GM23248 (cell line): ENCODE results near the gene PAIP2B. TPM values are rescaled to one million over a fixed set of nuclear protein-coding genes. Genes with fewer than 3 reads are reported as not detected.

ENCODE experiments used
- DNase-seq: peaks from one replicate; pipeline ENCODE4 v3.0.0-alpha.2; 2015
- H2AFZ ChIP-seq: fragments of 200-600 bp; sonication (generic); 2 replicates; pipeline ENCODE4 v1.6.1; 2016; ENCODE audit warnings: antibody characterized with exemption
- H3F3A ChIP-seq: fragments of 200-600 bp; sonication (generic); 2 replicates; pipeline ENCODE4 v1.6.1; 2016; ENCODE audit warnings: mild to moderate bottlenecking, antibody characterized with exemption, mixed run types; ENCODE audit not compliant: insufficient read depth
- H3K27ac ChIP-seq: fragments of 200-600 bp; sonication (generic); 2 replicates; pipeline ENCODE4 v1.5.1; 2016; ENCODE audit warnings: mild to moderate bottlenecking
- H3K27me3 ChIP-seq: fragments of 200-600 bp; sonication (generic); replicated peaks from 2 replicates; pipeline ENCODE4 v1.6.1; 2016; ENCODE audit warnings: mild to moderate bottlenecking; ENCODE audit not compliant: insufficient read depth
- H3K36me3 ChIP-seq: fragments of 200-600 bp; sonication (generic); 2 replicates; pipeline ENCODE4 v1.6.1; 2016; ENCODE audit warnings: low read depth, mild to moderate bottlenecking
- H3K4me1 ChIP-seq: fragments of 200-600 bp; sonication (generic); 2 replicates; pipeline ENCODE4 v1.6.1; 2016; ENCODE audit warnings: mild to moderate bottlenecking; ENCODE audit not compliant: insufficient read depth
- H3K4me2 ChIP-seq: fragments of 200-600 bp; sonication (generic); one replicate; pipeline ENCODE4 v1.6.1; 2016; ENCODE audit warnings: mild to moderate bottlenecking; ENCODE audit not compliant: unreplicated experiment
- H3K4me3 ChIP-seq: fragments of 200-600 bp; sonication (generic); 2 replicates; pipeline ENCODE4 v1.5.1; 2016; ENCODE audit warnings: mild to moderate bottlenecking
- H3K79me2 ChIP-seq: fragments of 200-600 bp; sonication (generic); 2 replicates; pipeline ENCODE4 v1.6.1; 2016; ENCODE audit warnings: mild to moderate bottlenecking; ENCODE audit not compliant: insufficient read depth
- H3K9ac ChIP-seq: fragments of 200-600 bp; sonication (generic); 2 replicates; pipeline ENCODE4 v1.6.1; 2016; ENCODE audit warnings: mild to moderate bottlenecking
- H3K9me2 ChIP-seq: fragments of 200-600 bp; sonication (generic); 2 replicates; pipeline ENCODE4 v1.6.1; 2016; ENCODE audit warnings: mixed run types, mild to moderate bottlenecking, moderate library complexity; ENCODE audit not compliant: insufficient read depth
- H3K9me3 ChIP-seq: fragments of 200-600 bp; sonication (generic); one replicate; pipeline ENCODE4 v1.6.1; 2017; ENCODE audit warnings: low read depth
- H4K20me1 ChIP-seq: fragments of 200-600 bp; sonication (generic); 2 replicates; pipeline ENCODE4 v1.6.0; 2016; ENCODE audit not compliant: insufficient read depth
- EZH2 ChIP-seq: fragments of 200-600 bp; sonication (generic); IDR thresholded peaks from 2 replicates; pipeline ENCODE4 v1.6.1; 2018; ENCODE audit warnings: antibody characterized with exemption, mild to moderate bottlenecking; ENCODE audit not compliant: insufficient read depth, poor library complexity, severe bottlenecking
- EZH2phosphoT487 ChIP-seq: fragments of 200-600 bp; sonication (generic); IDR thresholded peaks from 2 replicates; pipeline ENCODE4 v1.6.1; 2018; ENCODE audit warnings: antibody characterized with exemption, moderate library complexity, mild to moderate bottlenecking, low read depth; ENCODE audit not compliant: insufficient read depth
- WGBS, 2 experiments: methylation state at CpG; one replicate each; pipeline ENCODE4 v1.1.6; 2015 to 2017; ENCODE audit warnings: low lambda C conversion rate in 2 of 2, low coverage in 1 of 2; ENCODE audit errors: missing lambda C conversion rate in 2 of 2; 5-methylcytosine and 5-hydroxymethylcytosine counted together
- in situ Hi-C: fragments of 300-500 bp; cut with MboI; formaldehyde crosslinking; loops from 2 replicates; pipeline ENCODE4 v1.15.0; 2020
- polyA plus RNA-seq: library from polyadenylated mRNA; unstranded; fragments of >200 nt; fragmentation: Nextera tagmentation; extraction: Ambion mirVana; gene quantifications from 2 replicates; pipeline ENCODE4 v1.2.1, GENCODE V29; 2016
- small RNA-seq: library from RNA; depleted of rRNA; stranded (forward); fragments of <200 nt; gene quantifications from one replicate; pipeline ENCODE3, GENCODE V24; 2014; ENCODE audit warnings: low read depth, low replicate concordance
- total RNA-seq: library from RNA; depleted of rRNA; stranded (reverse); fragments of >200 nt; shearing (Covaris generic); gene quantifications from 2 replicates; pipeline ENCODE4 v1.2.3, GENCODE V29; 2014; rRNA removed

The PAIP2B gene
- total and polyA plus RNA-seq, 2 experiments from 2014 or later: under 0.01 to 0.10 TPM

DNA sequence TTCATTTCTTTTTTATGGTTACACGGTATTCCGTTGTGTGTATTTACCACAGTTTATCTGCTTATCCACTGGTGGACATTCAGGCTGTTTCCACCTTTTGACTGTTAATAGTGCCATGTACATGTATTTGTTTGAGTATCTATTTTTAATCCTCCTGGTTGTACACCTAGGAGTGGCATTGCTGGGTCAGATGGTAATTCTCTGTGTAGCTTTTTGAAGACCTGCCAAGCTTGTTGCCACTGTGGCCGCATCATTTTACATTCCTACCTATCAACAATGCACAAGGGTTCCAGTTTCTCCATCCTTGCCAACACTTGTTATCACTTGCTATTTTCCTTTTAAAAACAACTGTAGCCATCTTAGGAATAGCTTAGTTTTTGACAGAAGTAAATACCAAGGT lies 83.1 kb downstream of the PAIP2B start:
- no peak for DNase-seq
- H4K20me1 ChIP-seq: no peaks in the 10 kb centered on the region
- H2AFZ ChIP-seq: no peak overlapping the region
- H3K36me3 ChIP-seq: peaks cover 81% of the 10 kb centered on the region
- TF ChIP-seq EZH2 (no peak), EZH2phosphoT487 (no peak)
- H3F3A ChIP-seq: peaks cover 10% of the 10 kb centered on the region
- no peak overlapping the region for H3K4me2 ChIP-seq
- H3K9ac ChIP-seq: no peak overlapping the region
- 85 to 90% methylated on average over 3 of the region's 3 CpGs for WGBS, 2 experiments
- H3K27me3 ChIP-seq: no peaks in the 10 kb centered on the region
- H3K4me3 ChIP-seq: no peak overlapping the region
- H3K79me2 ChIP-seq: 0 out of 2 replicates have a peak, but pooled peaks cover 4% of the 10 kb centered on the region
- H3K27ac ChIP-seq: no peak overlapping the region
- H3K4me1 ChIP-seq: no peaks in the 10 kb centered on the region
- no peaks in the 10 kb centered on the region for H3K9me3 ChIP-seq
- in situ Hi-C loops: no loop called here
- no peaks in the 10 kb centered on the region for H3K9me2 ChIP-seq

DNA sequence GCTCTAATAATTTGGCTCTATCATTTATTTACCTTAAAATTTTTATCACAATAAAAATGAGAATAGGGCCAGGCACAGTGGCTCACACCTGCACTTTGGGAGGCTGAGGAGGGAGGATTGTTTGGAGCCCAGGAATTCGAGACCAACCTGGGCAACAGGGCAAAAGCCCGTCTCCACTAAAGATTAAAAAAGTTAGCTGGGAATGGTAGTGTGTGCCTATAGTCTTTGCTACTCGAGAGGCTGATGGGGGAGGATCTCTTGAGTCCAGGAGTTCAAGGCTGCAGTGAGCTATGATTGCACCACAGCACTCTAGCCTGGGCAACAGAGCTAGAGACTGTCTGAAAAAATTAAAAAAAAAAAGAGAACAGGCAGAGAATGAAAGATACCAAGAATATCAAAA lies 90.7 kb downstream of the PAIP2B start:
- TF ChIP-seq EZH2: no peak
- no peak for TF ChIP-seq EZH2phosphoT487

GRCh38 chr2:71133603-71134002 lies 93.3 kb downstream of the PAIP2B start:
- Histone ChIP-seq H3K27me3 (no peaks in the 10 kb centered on the region), H3K4me1 (peaks cover 19% of the 10 kb centered on the region), H3K9me2 (no peaks in the 10 kb centered on the region), H3K4me2 (no peak overlapping the region), H3K9me3 (no peaks in the 10 kb centered on the region), H3K4me3 (no peak overlapping the region), H3K27ac (no peak overlapping the region), H3K79me2 (peaks cover 71% of the 10 kb centered on the region), H3K9ac (no peak overlapping the region), H4K20me1 (no peaks in the 10 kb centered on the region), H2AFZ (no peak overlapping the region), H3K36me3 (peaks cover 49% of the 10 kb centered on the region), H3F3A (peaks cover 9% of the 10 kb centered on the region; the same call in 1 of the 2 replicates)
- in situ Hi-C loops: no loop called here
- DNase-seq: no peak
- TF ChIP-seq EZH2phosphoT487 (no peak), EZH2 (no peak)

More for the DNA sequence above, 90.7 kb downstream of the PAIP2B start:
- peaks cover 74% of the 10 kb centered on the region for H3K36me3 ChIP-seq
- no peak for DNase-seq
- no peaks in the 10 kb centered on the region for H3K27me3 ChIP-seq
- H2AFZ ChIP-seq: no peak overlapping the region
- H3K79me2 ChIP-seq: peaks cover 57% of the 10 kb centered on the region
- no peak overlapping the region for H3K27ac ChIP-seq
- in situ Hi-C loops: no loop called here
- WGBS, 2 experiments: 75 to 82% methylated on average over 3 of the region's 3 CpGs
- no peaks in the 10 kb centered on the region for H4K20me1 ChIP-seq
- H3K4me2 ChIP-seq: no peak overlapping the region
- peaks cover 15% of the 10 kb centered on the region for H3K4me1 ChIP-seq
- H3K9me2 ChIP-seq: no peaks in the 10 kb centered on the region
- no peaks in the 10 kb centered on the region for H3K9me3 ChIP-seq
- no peak overlapping the region for H3K9ac ChIP-seq
- H3F3A ChIP-seq: no peaks in the 10 kb centered on the region
- no peak overlapping the region for H3K4me3 ChIP-seq

Small RNA genes within 50 kb of the gene (small RNA-seq; reads per million reads assigned to genes)
- gene AC007881.1: not detected

Other genes with a start within 250 kb of the PAIP2B start
- not detected in 2 replicates for gene ANKRD53, start 248.5 kb downstream of the PAIP2B start, total RNA-seq
- 0.65 and 1.2 TPM in 2 replicates for gene ANKRD53, start 248.5 kb downstream of the PAIP2B start, polyA plus RNA-seq
- 46.9 and 64.1 TPM in 2 replicates for gene TEX261, start 232.2 kb downstream of the PAIP2B start, total RNA-seq
- 54.1 and 55.7 TPM in 2 replicates for gene TEX261, start 232.2 kb downstream of the PAIP2B start, polyA plus RNA-seq
- 65.8 and 86.4 TPM in 2 replicates for gene NAGK, start 158.5 kb downstream of the PAIP2B start, total RNA-seq
- gene NAGK, start 158.5 kb downstream of the PAIP2B start, polyA plus RNA-seq: 136 and 142 TPM in 2 replicates
- 16.5 and 21.1 TPM in 2 replicates for gene MCEE, start 96.9 kb downstream of the PAIP2B start, total RNA-seq
- 30.6 and 33.3 TPM in 2 replicates for gene MCEE, start 96.9 kb downstream of the PAIP2B start, polyA plus RNA-seq
- 18.8 and 18.9 TPM in 2 replicates for gene MPHOSPH10, start 96.5 kb downstream of the PAIP2B start, total RNA-seq
- 26.4 and 26.6 TPM in 2 replicates for gene MPHOSPH10, start 96.5 kb downstream of the PAIP2B start, polyA plus RNA-seq
- 75.0 and 83.0 TPM in 2 replicates for gene ZNF638, start 104.7 kb upstream of the PAIP2B start, total RNA-seq
- 43.5 and 44.0 TPM in 2 replicates for gene ZNF638, start 104.7 kb upstream of the PAIP2B start, polyA plus RNA-seq
- 0.54 TPM in 1 of 2 replicates, not detected in the other for gene DYSF, start 226.5 kb upstream of the PAIP2B start, total RNA-seq
- gene DYSF, start 226.5 kb upstream of the PAIP2B start, polyA plus RNA-seq: 0.25 and 0.42 TPM in 2 replicates